ENCODE data around the gene IQSEC3.

GRCh38 chr12:160858-161257, 94.3 kb downstream of the IQSEC3 start:
- TF ChIP-seq POLR2A (IDR thresholded peaks at IDR 0.05) (no peak), CTCF (IDR thresholded peaks at IDR 0.05) (no peak)

Data from heart left ventricle (tissue), 13 donors.